HepG2 (cell line): ENCODE measurements around the gene VAPA. TPM values are rescaled to one million over a fixed set of nuclear protein-coding genes. Genes with fewer than 3 reads are reported as not detected.

Experiments
- ATAC-seq: fragments of 200-7000 bp; cut with Tn5 transposase; 3 replicates; pipeline ENCODE4 v1.9.1; 2020; ENCODE audit warnings: mild to moderate bottlenecking, moderate library complexity
- BruUV-seq: library from RNA; stranded (reverse); fragments of 400-500 nt; replicated peaks from 2 replicates; lab custom pipeline; 2021; lab: Mats Ljungman, UMichigan
- CTCF ChIA-PET: fragments of 300-600 bp; formaldehyde crosslinking; extraction: SDS; loops from one replicate; lab custom pipeline; 2021; ENCODE audit warnings: low total read pairs, inconsistent platforms, low intra/inter-chr PET ratio; lab: Yijun Ruan, JAX
- POLR2A ChIA-PET: fragments of 350-600 bp; sonication (Branson Sonifier 250); formaldehyde crosslinking; loops from one replicate; lab custom pipeline; 2020; ENCODE audit warnings: antibody characterized with exemption, inconsistent platforms; lab: Yijun Ruan, JAX
- DNase-seq: peaks from one replicate; pipeline ENCODE4 v3.0.0-alpha.2; 2015; ENCODE audit warnings: low spot score
- FAIRE-seq: peaks from 3 replicates; lab custom pipeline; 2011; peaks lifted over from hg19 to GRCh38; lab: Jason Lieb, UNC
- H2AFZ ChIP-seq: one replicate; pipeline ENCODE4 v1.6.1; 2011; ENCODE audit warnings: low read length, inconsistent platforms
- H3K27ac ChIP-seq: fragments of 300-600 bp; 3 replicates; pipeline ENCODE4 v1.8.0; 2011; ENCODE audit warnings: mixed run types, mild to moderate bottlenecking, mixed read lengths, low read length, inconsistent platforms; ENCODE audit not compliant: insufficient read depth; ENCODE audit errors: extremely low read length
- H3K27me3 ChIP-seq, 2 experiments: fragments of 200-600 bp in 1 of 2; 2 replicates in 1 of 2; 3 replicates in 1 of 2; pipeline versions ENCODE4 v1.6.0 to v1.8.0; 2011; ENCODE audit warnings: low read length in 2 of 2, mild to moderate bottlenecking in 2 of 2, moderate library complexity in 2 of 2, inconsistent platforms in 1 of 2; ENCODE audit not compliant: insufficient read depth in 2 of 2, control insufficient read depth in 1 of 2
- H3K36me3 ChIP-seq, 2 experiments: fragments of 200-600 bp in 1 of 2; replicated peaks in 1 of 2; 2 replicates in 1 of 2; 3 replicates in 1 of 2; pipeline versions ENCODE4 v1.5.1 to v1.8.0; 2011; ENCODE audit warnings: low read length in 2 of 2, inconsistent platforms in 1 of 2; ENCODE audit not compliant: insufficient read depth in 2 of 2, control insufficient read depth in 1 of 2
- H3K4me1 ChIP-seq: 2 replicates; pipeline ENCODE4 v1.5.1; 2012; ENCODE audit warnings: low read length, inconsistent platforms; ENCODE audit not compliant: insufficient read depth
- H3K4me2 ChIP-seq: 2 replicates; pipeline ENCODE4 v1.6.0; 2011; ENCODE audit warnings: low read depth, low read length, inconsistent platforms
- H3K4me3 ChIP-seq, 3 experiments: fragments of 200-600 bp in 1 of 3; sonication (generic), shearing (Covaris generic) in 1 of 3; replicated peaks in 1 of 3; 2 replicates each; pipeline ENCODE4 v1.5.1; 2011 to 2016; ENCODE audit warnings: low read length in 3 of 3, inconsistent platforms in 2 of 3, low read depth in 2 of 3, mild to moderate bottlenecking in 2 of 3, control low read depth in 1 of 3, mixed read lengths in 1 of 3; ENCODE audit not compliant: insufficient read depth in 1 of 3
- H3K79me2 ChIP-seq: one replicate; pipeline ENCODE4 v1.6.1; 2011; ENCODE audit warnings: low read length, inconsistent platforms; ENCODE audit not compliant: insufficient read depth
- H3K9ac ChIP-seq: 2 replicates; pipeline ENCODE4 v1.6.0; 2011; ENCODE audit warnings: mild to moderate bottlenecking, low read depth, low read length, inconsistent platforms; ENCODE audit not compliant: insufficient read depth
- H3K9me3 ChIP-seq: 2 replicates; pipeline ENCODE4 v1.5.1; 2012; ENCODE audit warnings: mild to moderate bottlenecking, low read length
- H4K20me1 ChIP-seq: 2 replicates; pipeline ENCODE4 v1.6.0; 2011; ENCODE audit warnings: inconsistent platforms, mild to moderate bottlenecking, low read length, moderate library complexity; ENCODE audit not compliant: insufficient read depth
- HOXA3 ChIP-seq: sonication (generic); formaldehyde crosslinking; IDR thresholded peaks from 2 replicates; pipeline ENCODE4 v1.5.0; 2020; ENCODE audit warnings: missing genetic modification reagents
- WGBS: methylation state at CpG from one replicate; pipeline ENCODE4 v1.1.6; 2017; ENCODE audit warnings: low lambda C conversion rate; 5-methylcytosine and 5-hydroxymethylcytosine counted together
- in situ Hi-C: cut with HindIII; loops from 2 replicates; pipeline ENCODE4 v1.10.0; 2017; ENCODE audit warnings: low pct_unique_long_range_greater_than_20kb; ENCODE audit not compliant: extremely low pct_ligation_motif_present
- intact Hi-C: fragments of 100-400 bp; cut with micrococcal nuclease; formaldehyde crosslinking; loops from one replicate; pipeline ENCODE4 v1.10.0; 2022; ENCODE audit not compliant: unreplicated experiment
- polyA plus RNA-seq, 8 experiments: library from polyadenylated mRNA; depleted of rRNA in 3 of 8; stranded (reverse) in 7 of 8; unstranded in 1 of 8; fragments of >200 nt; fragmentation: Illumina TruSeq in 4 of 8; extraction: Trizol in 4 of 8; gene quantifications; 2 replicates each; pipeline versions ENCODE4 v1.2.1 to v1.2.3, GENCODE V29; 2011 to 2016; ENCODE audit warnings: low read depth in 4 of 8, missing spikeins in 1 of 8, mixed read lengths in 1 of 8; ENCODE audit not compliant: insufficient read depth in 1 of 8
- total RNA-seq, 5 experiments: library from RNA; depleted of rRNA; stranded (reverse); fragments of >200 nt; fragmentation: Illumina TruSeq; extraction: Trizol; gene quantifications; 2 replicates each; pipeline ENCODE4 v1.2.3, GENCODE V29; 2016; ENCODE audit warnings: low read depth in 1 of 5
- TF ChIP-seq, protein P1 (sequence below): sonication (generic); formaldehyde crosslinking; IDR thresholded peaks from 2 replicates; pipeline ENCODE4 v1.9.0; 2021; ENCODE audit warnings: mild to moderate bottlenecking, missing genetic modification reagents

VAPA gene
- total and polyA plus RNA-seq, 2 of the 13 experiments (the other 11 are each of a cell fraction or from before 2014, with no cell fraction given), result 167 to 294 TPM

DNA sequence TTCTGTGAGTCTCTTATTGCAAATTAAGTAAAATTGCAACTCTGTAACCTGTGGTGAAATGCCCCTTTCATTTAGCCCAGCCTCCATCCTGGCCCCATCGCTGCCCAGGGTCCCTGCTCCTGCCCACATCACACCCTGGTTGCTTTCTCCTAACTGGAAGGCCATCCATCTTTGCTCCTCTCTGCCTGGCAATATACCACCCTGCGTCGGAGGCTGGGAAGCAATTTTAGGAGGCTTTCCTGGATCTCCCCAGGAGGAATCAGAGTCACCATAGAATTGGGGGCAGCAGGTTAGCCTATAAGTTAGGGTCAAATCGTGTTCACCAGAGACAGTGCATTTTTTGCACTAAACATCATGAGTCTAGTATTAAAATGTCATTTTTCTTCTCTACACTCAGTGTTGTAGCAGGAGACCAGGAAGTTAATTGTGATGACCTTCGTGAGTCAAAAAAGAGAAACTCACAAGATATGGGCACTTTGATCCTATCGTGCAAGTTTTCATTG, 42.5 kb upstream of the VAPA start:
- ATAC-seq, result no peak
- FAIRE-seq, result no peak

More for the DNA sequence above, 42.5 kb upstream of the VAPA start:
- no peak overlapping the region for H3K9ac ChIP-seq
- WGBS, result 87% methylated on average over 6 of the region's 6 CpGs
- intact Hi-C loops, result no loop called here
- BruUV-seq, result no TSS peak
- no peak overlapping the region for H3K4me3 ChIP-seq
- H3K79me2 ChIP-seq, result no peaks in the 10 kb centered on the region
- H3K27me3 ChIP-seq, result no peaks in the 10 kb centered on the region; a peak in 1 of 5 replicates
- H3K9me3 ChIP-seq, result peaks cover 3% of the 10 kb centered on the region
- no peaks in the 10 kb centered on the region for H3K36me3 ChIP-seq
- POLR2A ChIA-PET, result interaction anchor here (2.0 to 2.3 kb wide), 2 partner anchors 42 to 68 kb away, joined by 18 to 19 read pairs; partner anchors contain the start of gene VAPA
- no peak overlapping the region for H3K4me2 ChIP-seq
- no peak overlapping the region for H2AFZ ChIP-seq
- CTCF ChIA-PET, result no interaction called here
- no peak overlapping the region for H3K27ac ChIP-seq
- no peak for TF ChIP-seq HOXA3
- TF ChIP-seq, protein P1, sequence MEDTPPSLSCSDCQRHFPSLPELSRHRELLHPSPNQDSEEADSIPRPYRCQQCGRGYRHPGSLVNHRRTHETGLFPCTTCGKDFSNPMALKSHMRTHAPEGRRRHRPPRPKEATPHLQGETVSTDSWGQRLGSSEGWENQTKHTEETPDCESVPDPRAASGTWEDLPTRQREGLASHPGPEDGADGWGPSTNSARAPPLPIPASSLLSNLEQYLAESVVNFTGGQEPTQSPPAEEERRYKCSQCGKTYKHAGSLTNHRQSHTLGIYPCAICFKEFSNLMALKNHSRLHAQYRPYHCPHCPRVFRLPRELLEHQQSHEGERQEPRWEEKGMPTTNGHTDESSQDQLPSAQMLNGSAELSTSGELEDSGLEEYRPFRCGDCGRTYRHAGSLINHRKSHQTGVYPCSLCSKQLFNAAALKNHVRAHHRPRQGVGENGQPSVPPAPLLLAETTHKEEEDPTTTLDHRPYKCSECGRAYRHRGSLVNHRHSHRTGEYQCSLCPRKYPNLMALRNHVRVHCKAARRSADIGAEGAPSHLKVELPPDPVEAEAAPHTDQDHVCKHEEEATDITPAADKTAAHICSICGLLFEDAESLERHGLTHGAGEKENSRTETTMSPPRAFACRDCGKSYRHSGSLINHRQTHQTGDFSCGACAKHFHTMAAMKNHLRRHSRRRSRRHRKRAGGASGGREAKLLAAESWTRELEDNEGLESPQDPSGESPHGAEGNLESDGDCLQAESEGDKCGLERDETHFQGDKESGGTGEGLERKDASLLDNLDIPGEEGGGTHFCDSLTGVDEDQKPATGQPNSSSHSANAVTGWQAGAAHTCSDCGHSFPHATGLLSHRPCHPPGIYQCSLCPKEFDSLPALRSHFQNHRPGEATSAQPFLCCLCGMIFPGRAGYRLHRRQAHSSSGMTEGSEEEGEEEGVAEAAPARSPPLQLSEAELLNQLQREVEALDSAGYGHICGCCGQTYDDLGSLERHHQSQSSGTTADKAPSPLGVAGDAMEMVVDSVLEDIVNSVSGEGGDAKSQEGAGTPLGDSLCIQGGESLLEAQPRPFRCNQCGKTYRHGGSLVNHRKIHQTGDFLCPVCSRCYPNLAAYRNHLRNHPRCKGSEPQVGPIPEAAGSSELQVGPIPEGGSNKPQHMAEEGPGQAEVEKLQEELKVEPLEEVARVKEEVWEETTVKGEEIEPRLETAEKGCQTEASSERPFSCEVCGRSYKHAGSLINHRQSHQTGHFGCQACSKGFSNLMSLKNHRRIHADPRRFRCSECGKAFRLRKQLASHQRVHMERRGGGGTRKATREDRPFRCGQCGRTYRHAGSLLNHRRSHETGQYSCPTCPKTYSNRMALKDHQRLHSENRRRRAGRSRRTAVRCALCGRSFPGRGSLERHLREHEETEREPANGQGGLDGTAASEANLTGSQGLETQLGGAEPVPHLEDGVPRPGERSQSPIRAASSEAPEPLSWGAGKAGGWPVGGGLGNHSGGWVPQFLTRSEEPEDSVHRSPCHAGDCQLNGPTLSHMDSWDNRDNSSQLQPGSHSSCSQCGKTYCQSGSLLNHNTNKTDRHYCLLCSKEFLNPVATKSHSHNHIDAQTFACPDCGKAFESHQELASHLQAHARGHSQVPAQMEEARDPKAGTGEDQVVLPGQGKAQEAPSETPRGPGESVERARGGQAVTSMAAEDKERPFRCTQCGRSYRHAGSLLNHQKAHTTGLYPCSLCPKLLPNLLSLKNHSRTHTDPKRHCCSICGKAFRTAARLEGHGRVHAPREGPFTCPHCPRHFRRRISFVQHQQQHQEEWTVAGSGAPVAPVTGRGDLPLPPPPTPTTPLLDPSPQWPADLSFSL, result no peak
- TF ChIP-seq, all 625 proteins: peak for 0
- Histone ChIP-seq H3K4me1 (peaks cover 31% of the 10 kb centered on the region), H4K20me1 (no peaks in the 10 kb centered on the region)
- DNase-seq, result no peak
- in situ Hi-C loops, result no loop called here
